Nucleus accumbens (tissue), 56 donors: ENCODE measurements around the gene ANKRD18A.
A peak's percentile ranks its signal among the peaks of the same experiment; 100 is the strongest.
"Not testable (repeated sequence)": the region's sequence is repeated elsewhere in the genome, so short reads cannot be mapped to it uniquely, and the experiment has no call there.

Source experiments
- DNase-seq, 56 donors: peaks; one replicate each; lab custom pipeline; 2025; lab: John Stamatoyannopoulos, UW

Gene ANKRD18A

GRCh38 chr9:38634315-38634714, 13.9 kb upstream of the ANKRD18A start:
- no peak for DNase-seq

GRCh38 chr9:38629511-38629910, 9.1 kb upstream of the ANKRD18A start:
- no peak for DNase-seq

- DNase-seq: no peak
Observed at GRCh38 chr9:38626006-38626405, 5.6 kb upstream of the ANKRD18A start.

- DNase-seq: no peak
Observed at GRCh38 chr9:38622951-38623350, 2.6 kb upstream of the ANKRD18A start.

- DNase-seq: peak in 29 of 56 donors; percentile 10 to 58 (median 34)
Observed at GRCh38 chr9:38622288-38622674, 1.9 kb upstream of the ANKRD18A start.

GRCh38 chr9:38621434-38622287, 1.3 kb upstream of the ANKRD18A start:
- peak in 24 of 56 donors; percentile 6 to 69 (median 42) for DNase-seq

GRCh38 chr9:38619556-38620447, 594 bp downstream of the ANKRD18A start:
- DNase-seq: peak in 18 of 56 donors; percentile 6 to 54 (median 36)

GRCh38 chr9:38598029-38598745, 22.2 kb downstream of the ANKRD18A start:
- not testable (repeated sequence) for DNase-seq

- DNase-seq: not testable (repeated sequence)
Observed at GRCh38 chr9:38595117-38595516, 25.3 kb downstream of the ANKRD18A start.

GRCh38 chr9:38591346-38592063, 28.9 kb downstream of the ANKRD18A start:
- peak in 8 of 56 donors; percentile 2 to 31 (median 17) for DNase-seq

GRCh38 chr9:38583765-38584164, 36.6 kb downstream of the ANKRD18A start:
- DNase-seq: not testable (repeated sequence)

- DNase-seq: not testable (repeated sequence)
Observed at GRCh38 chr9:38580112-38580511, 40.3 kb downstream of the ANKRD18A start.

- not testable (repeated sequence) for DNase-seq
Observed at GRCh38 chr9:38576181-38576580, 44.2 kb downstream of the ANKRD18A start.

- not testable (repeated sequence) for DNase-seq
Observed at GRCh38 chr9:38566048-38566447, 54.3 kb downstream of the ANKRD18A start.

- not testable (repeated sequence) for DNase-seq
Observed at GRCh38 chr9:38565178-38565577, 55.2 kb downstream of the ANKRD18A start.

GRCh38 chr9:38563911-38564310, 56.5 kb downstream of the ANKRD18A start:
- DNase-seq: not testable (repeated sequence)

GRCh38 chr9:38561134-38561533, 59.3 kb downstream of the ANKRD18A start:
- DNase-seq: not testable (repeated sequence)

- not testable (repeated sequence) for DNase-seq
Observed at GRCh38 chr9:38559172-38559571, 61.2 kb downstream of the ANKRD18A start.

- not testable (repeated sequence) for DNase-seq
Observed at GRCh38 chr9:38557746-38558145, 62.6 kb downstream of the ANKRD18A start.

- not testable (repeated sequence) for DNase-seq
Observed at GRCh38 chr9:38554966-38555365, 65.4 kb downstream of the ANKRD18A start.
